ENCODE data around the gene ILKAP.

DNA sequence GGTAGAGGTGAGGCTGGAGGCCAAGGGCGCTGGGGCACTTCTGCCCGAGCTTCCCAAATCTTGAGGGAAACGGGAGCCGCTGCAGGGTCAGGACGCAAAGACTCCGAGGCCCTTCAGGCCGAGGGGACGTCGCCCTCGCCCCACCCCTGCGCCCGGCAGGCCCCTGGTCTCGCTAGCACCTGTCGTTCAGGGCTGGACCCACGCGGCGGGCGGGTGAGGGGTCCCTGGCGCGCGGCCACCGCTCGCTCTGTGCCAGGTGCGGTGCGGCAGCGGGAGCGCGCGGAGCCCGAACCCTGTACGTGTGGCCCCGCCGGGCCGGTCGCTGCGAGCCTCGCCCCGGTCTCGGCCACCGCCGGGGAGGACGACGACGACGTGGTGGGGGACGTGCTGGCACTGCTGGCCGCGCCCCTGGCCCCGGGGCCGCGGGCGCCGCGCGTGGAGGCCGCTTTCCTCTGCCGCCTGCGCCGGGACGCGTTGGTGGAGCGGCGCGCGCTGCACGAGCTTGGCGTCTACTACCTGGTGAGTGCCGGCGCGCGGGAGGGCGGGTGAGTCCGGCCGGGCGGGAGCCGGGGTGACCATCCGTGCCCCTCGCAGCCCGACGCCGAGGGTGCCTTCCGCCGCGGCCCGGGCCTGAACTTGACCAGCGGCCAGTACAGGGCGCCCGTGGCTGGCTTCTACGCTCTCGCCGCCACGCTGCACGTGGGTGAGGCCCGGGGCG is 39.9 kb downstream of the ILKAP start:
- TF ChIP-seq POLR2A (IDR thresholded peaks at IDR 0.05; ENCODE audit: low read depth, low read length) (no peak), POLR2AphosphoS5 (IDR thresholded peaks at IDR 0.05; ENCODE audit: low read depth, low read length) (no peak), TAF1 (IDR thresholded peaks at IDR 0.05; ENCODE audit: borderline replicate concordance, low read depth, low read length) (no peak)

Data from GM12892 (cell line).